WTC11 (cell line): ENCODE data around the gene RTN4. TPM values are rescaled to one million over a fixed set of nuclear protein-coding genes. Genes with fewer than 3 reads are reported as not detected.

Source experiments
- ATAC-seq: fragments of 200-7000 bp; cut with Tn5 transposase; 2 replicates; pipeline ENCODE4 v1.10.0; 2021; ENCODE audit warnings: mild to moderate bottlenecking, moderate library complexity
- CTCF ChIA-PET: fragments of 300-600 bp; sonication (Branson Sonifier 250); formaldehyde crosslinking; loops from one replicate; lab custom pipeline; 2021; ENCODE audit warnings: antibody characterized with exemption; lab: Charles Lee
- POLR2A ChIA-PET: fragments of 350-600 bp; sonication (Branson Sonifier 250); formaldehyde crosslinking; loops from one replicate; lab custom pipeline; 2021; ENCODE audit warnings: antibody characterized with exemption; lab: Charles Lee
- DNase-seq: peaks from one replicate; pipeline ENCODE4 v3.0.0; 2021; ENCODE audit warnings: low spot score
- H3K27ac Mint-ChIP-seq: 2 replicates; pipeline ENCODE4 v1.8.0; 2021; ENCODE audit warnings: mixed read lengths
- H3K27me3 Mint-ChIP-seq: 2 replicates; pipeline ENCODE4 v1.8.0; 2021; ENCODE audit warnings: low read depth, mild to moderate bottlenecking, moderate library complexity, mixed read lengths
- H3K36me3 Mint-ChIP-seq: 2 replicates; pipeline ENCODE4 v1.8.0; 2021; ENCODE audit warnings: mixed read lengths
- H3K4me1 Mint-ChIP-seq: 2 replicates; pipeline ENCODE4 v1.8.0; 2022; ENCODE audit warnings: mixed read lengths
- H3K4me3 Mint-ChIP-seq: 2 replicates; pipeline ENCODE4 v1.8.0; 2021; ENCODE audit warnings: mild to moderate bottlenecking, moderate library complexity, mixed read lengths
- H3K9me3 Mint-ChIP-seq: 2 replicates; pipeline ENCODE4 v1.8.0; 2021; ENCODE audit warnings: mixed read lengths
- CBFB ChIP-seq: sonication (generic); formaldehyde crosslinking; IDR thresholded peaks from 2 replicates; pipeline ENCODE4 v1.8.1; 2022; ENCODE audit warnings: mild to moderate bottlenecking, low read depth, missing genetic modification reagents
- ELF4 ChIP-seq: sonication (generic); formaldehyde crosslinking; IDR thresholded peaks from 2 replicates; pipeline ENCODE4 v1.8.1; 2022; ENCODE audit warnings: low read depth, mild to moderate bottlenecking, moderate library complexity, missing genetic modification reagents
- IRF2 ChIP-seq: sonication (generic); formaldehyde crosslinking; IDR thresholded peaks from 2 replicates; pipeline ENCODE4 v1.8.0; 2022; ENCODE audit warnings: low read depth, missing genetic modification reagents, borderline replicate concordance
- KAT7 ChIP-seq: sonication (generic); formaldehyde crosslinking; IDR thresholded peaks from 2 replicates; pipeline ENCODE4 v1.8.1; 2023; ENCODE audit warnings: missing genetic modification reagents, mild to moderate bottlenecking, borderline replicate concordance
- NFYB ChIP-seq: sonication (generic); formaldehyde crosslinking; conservative IDR thresholded peaks from 2 replicates; pipeline ENCODE4 v1.8.0; 2022; ENCODE audit warnings: low read depth, missing genetic modification reagents
- ZNF263 ChIP-seq: sonication (generic); formaldehyde crosslinking; IDR thresholded peaks from 2 replicates; pipeline ENCODE4 v1.8.1; 2022; ENCODE audit warnings: low read depth, mild to moderate bottlenecking, moderate library complexity, missing genetic modification reagents
- ZNF671 ChIP-seq: fragments of 250-450 bp; sonication (Bioruptor Pico); IDR thresholded peaks from 2 replicates; pipeline ENCODE4 v1.8.0; 2021; ENCODE audit warnings: mild to moderate bottlenecking
- total RNA-seq: library from RNA; stranded (reverse); gene quantifications from 3 replicates; pipeline ENCODE4 v1.2.3, GENCODE V29; 2021
- TF ChIP-seq, protein P1 (sequence below): sonication (generic); formaldehyde crosslinking; conservative IDR thresholded peaks from 2 replicates; pipeline ENCODE4 v1.8.1; 2023; ENCODE audit warnings: mild to moderate bottlenecking, low read depth, missing genetic modification reagents, moderate library complexity
- TF ChIP-seq, protein P2 (sequence below): fragments of 250-450 bp; sonication (Bioruptor Pico); IDR thresholded peaks from 2 replicates; pipeline ENCODE4 v1.8.0; 2021; ENCODE audit warnings: mild to moderate bottlenecking
- TF ChIP-seq, protein P3 (sequence below): sonication (generic); formaldehyde crosslinking; IDR thresholded peaks from 2 replicates; pipeline ENCODE4 v1.8.1; 2023; ENCODE audit warnings: mild to moderate bottlenecking, missing genetic modification reagents, moderate library complexity
- TF ChIP-seq, protein P4 (sequence below): fragments of 250-450 bp; sonication (Bioruptor Pico); IDR thresholded peaks from 2 replicates; pipeline ENCODE4 v1.9.0; 2021; ENCODE audit warnings: moderate library complexity, mild to moderate bottlenecking, inconsistent platforms, borderline replicate concordance
- TF ChIP-seq, protein P5 (sequence below): sonication (generic); formaldehyde crosslinking; IDR thresholded peaks from 2 replicates; pipeline ENCODE4 v1.8.0; 2022; ENCODE audit warnings: missing genetic modification reagents

The RTN4 gene
- total RNA-seq, 1 experiment from 2014 or later, result 202 TPM

DNA sequence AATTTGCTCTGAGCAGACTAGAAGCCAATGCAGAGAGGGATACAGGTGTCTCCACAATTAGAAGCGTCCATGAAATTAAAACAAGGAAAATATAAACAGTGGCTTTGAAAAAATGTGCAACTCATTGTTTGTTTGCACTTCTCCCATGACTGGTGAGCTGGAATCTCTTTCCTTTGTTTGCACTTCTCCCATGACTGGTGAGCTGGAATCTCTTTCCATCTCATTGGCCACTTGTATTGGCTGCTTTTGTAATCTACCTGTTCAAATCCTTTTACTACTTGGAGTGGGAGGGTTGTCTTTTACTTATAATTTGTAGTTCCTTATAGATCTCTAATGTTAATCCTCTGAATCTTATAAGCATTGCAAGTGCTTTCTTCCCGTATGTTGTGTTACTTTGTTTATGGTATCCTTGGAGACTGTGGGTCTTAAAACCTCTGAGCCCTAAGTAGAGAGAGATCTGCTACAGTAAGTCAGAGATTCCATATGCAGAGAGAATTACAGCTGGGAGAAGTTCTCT lies 94.1 kb downstream of the RTN4 start:
- POLR2A ChIA-PET, result no interaction called here

DNA sequence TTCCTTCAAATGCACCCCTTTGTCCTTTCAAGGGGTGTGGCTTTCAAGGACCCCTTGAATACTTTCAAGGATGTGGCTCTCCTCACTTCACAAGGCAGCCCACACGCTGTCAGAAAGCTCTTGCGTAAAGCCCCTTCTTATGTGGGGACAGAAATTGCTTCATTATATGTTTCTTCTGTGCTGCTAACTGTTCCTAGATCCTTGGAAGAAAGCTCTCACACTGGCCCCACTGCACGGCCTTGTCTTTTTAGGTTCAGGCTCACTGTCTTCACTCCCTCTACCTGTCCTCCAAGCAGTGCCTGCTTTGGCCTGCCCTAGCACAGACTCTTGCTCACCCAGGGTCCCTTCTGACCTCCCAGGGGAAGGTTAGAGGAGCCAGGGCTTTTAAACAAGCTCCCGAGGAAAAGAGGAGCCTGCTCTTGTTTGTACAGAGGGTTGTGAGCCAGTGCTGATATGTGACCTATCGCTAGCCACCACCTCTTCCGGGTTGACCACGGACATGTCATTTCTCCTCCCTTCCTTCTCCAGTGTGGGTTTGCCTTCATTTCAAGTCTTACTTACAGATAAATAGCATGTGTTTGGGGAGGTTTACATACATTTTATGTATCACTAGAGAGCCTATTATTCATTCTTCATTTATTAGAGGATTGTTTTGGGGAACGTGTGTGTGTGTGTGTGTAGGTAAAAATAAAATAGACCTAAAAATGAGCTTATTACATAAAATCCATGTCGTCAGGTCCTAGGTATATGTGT lies 94.7 kb downstream of the RTN4 start:
- ChIA-PET CTCF (no interaction called here), POLR2A (no interaction called here)
- Mint-ChIP-seq H3K4me1 (peaks cover 18% of the 10 kb centered on the region), H3K9me3 (no peaks in the 10 kb centered on the region), H3K4me3 (no peak overlapping the region), H3K27ac (no peak overlapping the region), H3K27me3 (no peaks in the 10 kb centered on the region), H3K36me3 (no peaks in the 10 kb centered on the region)
- ATAC-seq (no peak), DNase-seq (no peak)
- TF ChIP-seq, protein P1, sequence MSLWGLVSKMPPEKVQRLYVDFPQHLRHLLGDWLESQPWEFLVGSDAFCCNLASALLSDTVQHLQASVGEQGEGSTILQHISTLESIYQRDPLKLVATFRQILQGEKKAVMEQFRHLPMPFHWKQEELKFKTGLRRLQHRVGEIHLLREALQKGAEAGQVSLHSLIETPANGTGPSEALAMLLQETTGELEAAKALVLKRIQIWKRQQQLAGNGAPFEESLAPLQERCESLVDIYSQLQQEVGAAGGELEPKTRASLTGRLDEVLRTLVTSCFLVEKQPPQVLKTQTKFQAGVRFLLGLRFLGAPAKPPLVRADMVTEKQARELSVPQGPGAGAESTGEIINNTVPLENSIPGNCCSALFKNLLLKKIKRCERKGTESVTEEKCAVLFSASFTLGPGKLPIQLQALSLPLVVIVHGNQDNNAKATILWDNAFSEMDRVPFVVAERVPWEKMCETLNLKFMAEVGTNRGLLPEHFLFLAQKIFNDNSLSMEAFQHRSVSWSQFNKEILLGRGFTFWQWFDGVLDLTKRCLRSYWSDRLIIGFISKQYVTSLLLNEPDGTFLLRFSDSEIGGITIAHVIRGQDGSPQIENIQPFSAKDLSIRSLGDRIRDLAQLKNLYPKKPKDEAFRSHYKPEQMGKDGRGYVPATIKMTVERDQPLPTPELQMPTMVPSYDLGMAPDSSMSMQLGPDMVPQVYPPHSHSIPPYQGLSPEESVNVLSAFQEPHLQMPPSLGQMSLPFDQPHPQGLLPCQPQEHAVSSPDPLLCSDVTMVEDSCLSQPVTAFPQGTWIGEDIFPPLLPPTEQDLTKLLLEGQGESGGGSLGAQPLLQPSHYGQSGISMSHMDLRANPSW, result no peak

More for the DNA sequence above, 94.1 kb downstream of the RTN4 start:
- TF ChIP-seq, protein P2, sequence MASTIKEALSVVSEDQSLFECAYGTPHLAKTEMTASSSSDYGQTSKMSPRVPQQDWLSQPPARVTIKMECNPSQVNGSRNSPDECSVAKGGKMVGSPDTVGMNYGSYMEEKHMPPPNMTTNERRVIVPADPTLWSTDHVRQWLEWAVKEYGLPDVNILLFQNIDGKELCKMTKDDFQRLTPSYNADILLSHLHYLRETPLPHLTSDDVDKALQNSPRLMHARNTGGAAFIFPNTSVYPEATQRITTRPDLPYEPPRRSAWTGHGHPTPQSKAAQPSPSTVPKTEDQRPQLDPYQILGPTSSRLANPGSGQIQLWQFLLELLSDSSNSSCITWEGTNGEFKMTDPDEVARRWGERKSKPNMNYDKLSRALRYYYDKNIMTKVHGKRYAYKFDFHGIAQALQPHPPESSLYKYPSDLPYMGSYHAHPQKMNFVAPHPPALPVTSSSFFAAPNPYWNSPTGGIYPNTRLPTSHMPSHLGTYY (CRISPR knock-in tag), result no peak
- TF ChIP-seq KAT7 (CRISPR knock-in tag) (no peak), CBFB (CRISPR knock-in tag) (no peak), ELF4 (no peak), IRF2 (CRISPR knock-in tag) (no peak), NFYB (CRISPR knock-in tag) (no peak), ZNF671 (CRISPR knock-in tag) (no peak), ZNF263 (CRISPR knock-in tag) (no peak)
- TF ChIP-seq, protein P3, sequence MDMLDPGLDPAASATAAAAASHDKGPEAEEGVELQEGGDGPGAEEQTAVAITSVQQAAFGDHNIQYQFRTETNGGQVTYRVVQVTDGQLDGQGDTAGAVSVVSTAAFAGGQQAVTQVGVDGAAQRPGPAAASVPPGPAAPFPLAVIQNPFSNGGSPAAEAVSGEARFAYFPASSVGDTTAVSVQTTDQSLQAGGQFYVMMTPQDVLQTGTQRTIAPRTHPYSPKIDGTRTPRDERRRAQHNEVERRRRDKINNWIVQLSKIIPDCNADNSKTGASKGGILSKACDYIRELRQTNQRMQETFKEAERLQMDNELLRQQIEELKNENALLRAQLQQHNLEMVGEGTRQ, result no peak
- TF ChIP-seq, protein P4, sequence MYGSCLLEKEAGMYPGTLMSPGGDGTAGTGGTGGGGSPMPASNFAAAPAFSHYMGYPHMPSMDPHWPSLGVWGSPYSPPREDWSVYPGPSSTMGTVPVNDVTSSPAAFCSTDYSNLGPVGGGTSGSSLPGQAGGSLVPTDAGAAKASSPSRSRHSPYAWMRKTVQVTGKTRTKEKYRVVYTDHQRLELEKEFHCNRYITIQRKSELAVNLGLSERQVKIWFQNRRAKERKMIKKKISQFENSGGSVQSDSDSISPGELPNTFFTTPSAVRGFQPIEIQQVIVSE (CRISPR knock-in tag), result no peak
- TF ChIP-seq, protein P5, sequence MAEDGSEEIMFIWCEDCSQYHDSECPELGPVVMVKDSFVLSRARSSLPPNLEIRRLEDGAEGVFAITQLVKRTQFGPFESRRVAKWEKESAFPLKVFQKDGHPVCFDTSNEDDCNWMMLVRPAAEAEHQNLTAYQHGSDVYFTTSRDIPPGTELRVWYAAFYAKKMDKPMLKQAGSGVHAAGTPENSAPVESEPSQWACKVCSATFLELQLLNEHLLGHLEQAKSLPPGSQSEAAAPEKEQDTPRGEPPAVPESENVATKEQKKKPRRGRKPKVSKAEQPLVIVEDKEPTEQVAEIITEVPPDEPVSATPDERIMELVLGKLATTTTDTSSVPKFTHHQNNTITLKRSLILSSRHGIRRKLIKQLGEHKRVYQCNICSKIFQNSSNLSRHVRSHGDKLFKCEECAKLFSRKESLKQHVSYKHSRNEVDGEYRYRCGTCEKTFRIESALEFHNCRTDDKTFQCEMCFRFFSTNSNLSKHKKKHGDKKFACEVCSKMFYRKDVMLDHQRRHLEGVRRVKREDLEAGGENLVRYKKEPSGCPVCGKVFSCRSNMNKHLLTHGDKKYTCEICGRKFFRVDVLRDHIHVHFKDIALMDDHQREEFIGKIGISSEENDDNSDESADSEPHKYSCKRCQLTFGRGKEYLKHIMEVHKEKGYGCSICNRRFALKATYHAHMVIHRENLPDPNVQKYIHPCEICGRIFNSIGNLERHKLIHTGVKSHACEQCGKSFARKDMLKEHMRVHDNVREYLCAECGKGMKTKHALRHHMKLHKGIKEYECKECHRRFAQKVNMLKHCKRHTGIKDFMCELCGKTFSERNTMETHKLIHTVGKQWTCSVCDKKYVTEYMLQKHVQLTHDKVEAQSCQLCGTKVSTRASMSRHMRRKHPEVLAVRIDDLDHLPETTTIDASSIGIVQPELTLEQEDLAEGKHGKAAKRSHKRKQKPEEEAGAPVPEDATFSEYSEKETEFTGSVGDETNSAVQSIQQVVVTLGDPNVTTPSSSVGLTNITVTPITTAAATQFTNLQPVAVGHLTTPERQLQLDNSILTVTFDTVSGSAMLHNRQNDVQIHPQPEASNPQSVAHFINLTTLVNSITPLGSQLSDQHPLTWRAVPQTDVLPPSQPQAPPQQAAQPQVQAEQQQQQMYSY (CRISPR knock-in tag), result no peak
- no peak for DNase-seq
- Mint-ChIP-seq H3K27ac (no peak overlapping the region), H3K4me1 (peaks cover 18% of the 10 kb centered on the region), H3K4me3 (no peak overlapping the region), H3K9me3 (no peaks in the 10 kb centered on the region), H3K27me3 (no peaks in the 10 kb centered on the region), H3K36me3 (peaks cover 2% of the 10 kb centered on the region; the same call in 1 of the 2 replicates)
- no peak for ATAC-seq
- CTCF ChIA-PET, result interaction anchor here (1.5 kb wide), 1 partner anchor 56 kb away, joined by 5 read pairs; no protein-coding TSS in a partner anchor
